GM12892 (cell line): Measurements from ENCODE around the gene GAD1.

ENCODE experiments used
- POLR2A ChIP-seq: IDR thresholded peaks from 2 replicates; pipeline ENCODE4 v1.6.1; 2011; ENCODE audit warnings: low read depth, low read length, control low read depth
- POLR2AphosphoS5 ChIP-seq: IDR thresholded peaks from 2 replicates; pipeline ENCODE4 v1.6.1; 2011; ENCODE audit warnings: low read depth, low read length, control low read depth
- TAF1 ChIP-seq: IDR thresholded peaks from 2 replicates; pipeline ENCODE4 v1.6.1; 2011; ENCODE audit warnings: low read depth, mild to moderate bottlenecking, control low read depth, low read length, borderline replicate concordance

DNA sequence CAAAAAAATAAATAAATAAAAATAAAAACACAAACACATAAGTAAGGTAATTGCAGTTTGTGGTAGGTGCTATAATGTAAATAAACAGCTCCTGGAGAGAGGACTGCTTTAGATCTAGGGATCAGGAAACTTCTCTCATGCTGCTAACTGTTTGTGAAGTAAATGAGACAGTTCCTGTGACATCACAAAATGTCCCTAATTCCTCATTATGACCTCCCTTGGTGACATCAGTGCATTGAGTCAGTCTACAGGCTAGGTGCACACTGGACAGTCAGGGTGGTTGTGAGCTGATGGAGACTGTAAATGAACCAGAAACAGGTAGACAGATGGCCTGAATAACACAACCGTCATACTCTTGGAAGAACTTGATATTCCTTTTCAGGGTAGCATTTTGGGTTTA, 33.1 kb upstream of the GAD1 start:
- TF ChIP-seq POLR2A: no peak
- no peak for TF ChIP-seq POLR2AphosphoS5
- no peak for TF ChIP-seq TAF1
